ENCODE data around the gene MAB21L4. TPM values are rescaled to one million over a fixed set of nuclear protein-coding genes. Genes with fewer than 3 reads are reported as not detected.
A peak's percentile ranks its signal among the peaks of the same experiment; 100 is the strongest.

Gene MAB21L4
- total RNA-seq, 2 donors from 2014 or later: 6.1 to 22.2 TPM

DNA sequence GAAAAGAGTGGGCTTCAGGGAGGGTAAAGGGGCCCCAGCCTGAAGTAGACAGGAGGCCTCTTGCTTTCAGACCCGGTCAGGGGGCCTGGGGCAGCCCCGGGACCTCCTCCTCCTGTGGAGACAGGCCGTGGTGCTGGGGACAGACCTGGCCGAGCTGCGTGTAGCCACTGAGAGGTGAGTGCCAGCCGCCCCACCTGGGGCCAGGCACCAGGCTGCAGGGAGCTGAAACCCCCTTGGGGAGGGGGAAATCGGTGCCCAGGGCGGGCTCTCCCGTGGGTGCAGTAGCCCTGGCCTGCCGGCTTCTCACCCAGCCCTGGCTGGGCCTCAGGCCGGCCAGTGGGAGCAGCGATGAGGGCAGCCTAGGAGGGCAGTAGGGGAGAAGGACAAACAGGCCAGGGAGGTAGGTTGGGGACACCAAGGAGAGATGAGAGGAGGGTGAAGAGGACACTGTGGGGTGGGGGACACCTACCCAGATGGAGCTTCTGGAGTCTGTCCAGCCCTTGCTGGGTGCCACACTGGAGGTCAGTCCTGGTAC lies 34.2 kb upstream of the MAB21L4 start:
- no peak overlapping the region for H3K27ac ChIP-seq
- no peak overlapping the region for H3K9ac ChIP-seq (ENCODE audit: low read depth in 2 of 2, low read length in 2 of 2)
- TF ChIP-seq, protein P1, sequence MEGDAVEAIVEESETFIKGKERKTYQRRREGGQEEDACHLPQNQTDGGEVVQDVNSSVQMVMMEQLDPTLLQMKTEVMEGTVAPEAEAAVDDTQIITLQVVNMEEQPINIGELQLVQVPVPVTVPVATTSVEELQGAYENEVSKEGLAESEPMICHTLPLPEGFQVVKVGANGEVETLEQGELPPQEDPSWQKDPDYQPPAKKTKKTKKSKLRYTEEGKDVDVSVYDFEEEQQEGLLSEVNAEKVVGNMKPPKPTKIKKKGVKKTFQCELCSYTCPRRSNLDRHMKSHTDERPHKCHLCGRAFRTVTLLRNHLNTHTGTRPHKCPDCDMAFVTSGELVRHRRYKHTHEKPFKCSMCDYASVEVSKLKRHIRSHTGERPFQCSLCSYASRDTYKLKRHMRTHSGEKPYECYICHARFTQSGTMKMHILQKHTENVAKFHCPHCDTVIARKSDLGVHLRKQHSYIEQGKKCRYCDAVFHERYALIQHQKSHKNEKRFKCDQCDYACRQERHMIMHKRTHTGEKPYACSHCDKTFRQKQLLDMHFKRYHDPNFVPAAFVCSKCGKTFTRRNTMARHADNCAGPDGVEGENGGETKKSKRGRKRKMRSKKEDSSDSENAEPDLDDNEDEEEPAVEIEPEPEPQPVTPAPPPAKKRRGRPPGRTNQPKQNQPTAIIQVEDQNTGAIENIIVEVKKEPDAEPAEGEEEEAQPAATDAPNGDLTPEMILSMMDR (IDR thresholded peaks at IDR 0.05): no peak
- no peaks in the 10 kb centered on the region for H3K9me3 ChIP-seq
- H3K36me3 ChIP-seq: no peaks in the 10 kb centered on the region
- peak; percentile 13 for DNase-seq
- no peaks in the 10 kb centered on the region for H3K4me1 ChIP-seq
- intact Hi-C loops (cut with DNase I): no loop called here
- no peaks in the 10 kb centered on the region for H3K27me3 ChIP-seq
- no peak overlapping the region for H3K4me3 ChIP-seq

DNA sequence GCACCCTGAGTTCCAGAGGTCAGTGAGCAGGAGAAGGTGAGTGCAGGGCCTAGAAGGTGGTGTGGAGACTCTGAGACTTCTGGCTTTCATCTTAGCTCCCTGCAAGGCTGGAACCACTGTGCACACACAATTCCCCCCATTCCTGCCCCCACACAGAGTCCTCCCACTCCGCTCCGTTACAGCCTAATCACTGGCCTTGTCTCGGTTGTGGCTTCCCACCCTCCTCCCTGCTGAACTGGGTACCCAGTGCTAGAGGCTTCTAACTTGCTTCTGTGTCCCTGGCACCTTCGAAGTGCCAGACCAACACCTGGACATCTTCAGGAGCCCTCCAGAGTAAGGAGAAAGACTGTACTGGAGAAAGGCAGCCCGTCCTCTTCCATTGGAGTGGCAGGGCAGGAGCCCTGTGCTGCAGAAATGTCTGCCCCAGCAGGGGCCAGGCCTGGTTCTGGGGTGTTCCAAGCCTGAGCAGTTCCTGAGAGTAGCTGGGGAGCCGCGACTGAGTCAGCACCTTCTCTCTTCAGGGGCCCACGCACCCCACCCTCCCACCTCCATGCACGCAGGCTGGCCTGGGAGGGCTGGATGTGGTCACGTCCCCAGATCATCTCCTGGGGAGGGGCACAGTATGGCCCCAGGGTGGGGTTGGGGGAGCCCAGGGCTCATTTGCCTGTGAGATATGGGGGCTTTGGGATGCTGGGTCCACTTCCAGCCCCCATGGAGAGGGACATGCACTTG lies 33.6 kb upstream of the MAB21L4 start:
- Histone ChIP-seq H3K27me3 (no peaks in the 10 kb centered on the region), H3K27ac (no peak overlapping the region), H3K9ac (ENCODE audit: low read depth in 2 of 2, low read length in 2 of 2) (no peak overlapping the region), H3K36me3 (no peaks in the 10 kb centered on the region), H3K9me3 (no peaks in the 10 kb centered on the region), H3K4me1 (no peaks in the 10 kb centered on the region), H3K4me3 (no peak overlapping the region)
- peak; percentile 13 for DNase-seq
- intact Hi-C loops (cut with DNase I): no loop called here
- TF ChIP-seq, protein P1 (IDR thresholded peaks at IDR 0.05): no peak

GRCh38 chr2:240928476-240929363 lies 32.8 kb upstream of the MAB21L4 start:
- Histone ChIP-seq H3K4me1 (no peaks in the 10 kb centered on the region), H3K4me3 (no peak overlapping the region), H3K27ac (no peak overlapping the region), H3K27me3 (no peaks in the 10 kb centered on the region), H3K36me3 (no peaks in the 10 kb centered on the region), H3K9ac (ENCODE audit: low read depth in 2 of 2, low read length in 2 of 2) (no peak overlapping the region), H3K9me3 (no peaks in the 10 kb centered on the region)
- intact Hi-C loops (cut with DNase I): no loop called here
- DNase-seq: peak; percentile 13
- TF ChIP-seq, protein P1 (IDR thresholded peaks at IDR 0.05): no peak

GRCh38 chr2:240927390-240927781 lies 31.4 kb upstream of the MAB21L4 start:
- Histone ChIP-seq H3K9me3 (no peaks in the 10 kb centered on the region), H3K4me1 (no peaks in the 10 kb centered on the region), H3K27ac (no peak overlapping the region), H3K4me3 (no peak overlapping the region), H3K9ac (ENCODE audit: low read depth in 2 of 2, low read length in 2 of 2) (no peak overlapping the region), H3K36me3 (no peaks in the 10 kb centered on the region), H3K27me3 (no peaks in the 10 kb centered on the region)
- TF ChIP-seq, protein P1 (IDR thresholded peaks at IDR 0.05): no peak
- no peak for DNase-seq
- intact Hi-C loops (cut with DNase I): no loop called here

- H3K9ac ChIP-seq (ENCODE audit: low read depth in 2 of 2, low read length in 2 of 2): no peak overlapping the region
- DNase-seq: peak; percentile 15
These were observed 30.8 kb upstream of the MAB21L4 start for GRCh38 chr2:240926516-240927389.

More at GRCh38 chr2:240926516-240927389, 30.8 kb upstream of the MAB21L4 start:
- intact Hi-C loops (cut with DNase I): no loop called here
- TF ChIP-seq, protein P1 (IDR thresholded peaks at IDR 0.05): no peak
- H3K9me3 ChIP-seq: no peaks in the 10 kb centered on the region
- no peak overlapping the region for H3K4me3 ChIP-seq
- no peak overlapping the region for H3K27ac ChIP-seq
- H3K36me3 ChIP-seq: no peaks in the 10 kb centered on the region
- no peaks in the 10 kb centered on the region for H3K4me1 ChIP-seq
- no peaks in the 10 kb centered on the region for H3K27me3 ChIP-seq

Measured in colonic mucosa (tissue), 4 donors.